NCI-H1048 (cell line): ENCODE results near the gene MT1B.
"Not testable (repeated sequence)": the region's sequence is repeated elsewhere in the genome, so short reads cannot be mapped to it uniquely, and the experiment has no call there.

Source experiments
- DNase-seq: peaks from one replicate; lab custom pipeline; 2025; lab: John Stamatoyannopoulos, UW

Gene MT1B

GRCh38 chr16:56667581-56668571 lies 16.2 kb downstream of the MT1B start, which contains the start of gene MT1G:
Gene MT1G, minus strand, starts transcription at chr16:56668065. Its CDS starts 72 bp downstream, at chr16:56667993.
- no peak for DNase-seq

DNA sequence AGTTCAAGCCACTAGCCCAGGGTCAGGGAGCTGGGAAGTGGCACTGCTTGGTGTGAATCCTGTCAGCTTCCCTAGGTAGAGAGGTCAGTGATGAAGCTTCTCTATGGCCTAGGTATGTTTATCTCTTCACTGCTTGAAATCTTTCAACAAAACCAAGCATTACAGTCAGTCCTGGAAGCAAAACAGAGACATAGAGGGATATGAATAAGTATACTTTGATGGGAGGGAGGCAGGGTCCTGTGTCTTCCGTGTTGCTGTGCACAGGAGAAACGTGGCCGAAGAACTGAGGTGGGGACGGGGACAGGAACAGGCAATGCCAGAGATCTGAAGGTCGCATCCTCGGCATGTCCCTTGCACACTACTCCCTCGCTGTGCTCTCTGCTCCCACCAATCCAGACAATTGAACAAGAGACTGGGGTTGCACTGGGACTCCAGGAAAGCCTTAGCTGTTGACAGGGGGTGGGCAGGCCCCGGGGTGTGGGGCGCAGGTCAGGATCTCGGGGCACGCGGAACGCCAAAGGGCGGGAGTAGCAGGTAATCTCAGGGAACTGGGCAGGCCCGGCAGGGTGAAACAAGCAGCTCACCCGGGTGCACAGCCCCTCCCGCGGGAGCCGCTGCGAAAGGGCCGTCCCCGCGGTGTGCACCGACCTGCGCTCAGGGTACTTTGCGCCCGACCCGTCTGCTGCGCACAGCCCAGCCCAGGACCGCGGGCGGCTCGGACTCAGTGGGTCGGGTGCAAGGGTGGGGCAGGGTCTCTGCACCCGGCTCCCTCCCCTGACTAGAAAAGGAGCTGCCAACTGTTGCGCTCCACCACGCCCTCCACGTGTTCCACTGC lies 17.5 kb downstream of the MT1B start, which contains the start of gene MT1H:
Gene MT1H, plus strand, starts transcription at position 810 of the 835 bp plus-strand sequence. CDS start 71 bp downstream, outside the sequence.
- DNase-seq, result no peak

GRCh38 chr16:56669840-56670619 lies 18.3 kb downstream of the MT1B start:
- no peak for DNase-seq

- DNase-seq, result no peak
Observed at GRCh38 chr16:56670620-56670934, 18.9 kb downstream of the MT1B start.

- DNase-seq, result not testable (repeated sequence)
Observed at GRCh38 chr16:56671691-56672090, 20.0 kb downstream of the MT1B start.

GRCh38 chr16:56672171-56672570 lies 20.5 kb downstream of the MT1B start:
- not testable (repeated sequence) for DNase-seq

GRCh38 chr16:56672761-56673536 lies 21.3 kb downstream of the MT1B start:
- DNase-seq, result no peak

- no peak for DNase-seq
Observed at GRCh38 chr16:56673921-56674320, 22.2 kb downstream of the MT1B start.

- not testable (repeated sequence) for DNase-seq
Observed at GRCh38 chr16:56674570-56674969, 22.9 kb downstream of the MT1B start.

GRCh38 chr16:56675685-56676210 lies 24.1 kb downstream of the MT1B start:
- DNase-seq, result no peak

DNA sequence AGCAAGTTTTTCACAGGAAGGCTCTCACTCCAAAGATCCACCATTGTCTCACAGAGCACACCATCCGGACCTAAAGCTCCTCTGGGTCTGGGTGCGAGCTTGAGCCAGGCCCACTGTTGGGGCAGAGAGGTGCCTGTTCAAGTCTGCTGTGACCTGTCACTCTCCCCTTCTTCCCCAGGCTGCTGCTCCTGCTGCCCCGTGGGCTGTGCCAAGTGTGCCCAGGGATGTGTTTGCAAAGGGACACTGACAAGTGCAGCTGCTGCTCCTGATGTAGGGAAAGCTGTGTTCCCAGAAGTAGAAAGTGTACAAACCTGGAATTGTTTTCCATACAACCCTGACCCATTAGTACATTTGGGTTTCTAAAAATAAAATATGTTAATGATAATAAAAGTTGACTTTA lies 25.8 kb downstream of the MT1B start:
- no peak for DNase-seq

DNA sequence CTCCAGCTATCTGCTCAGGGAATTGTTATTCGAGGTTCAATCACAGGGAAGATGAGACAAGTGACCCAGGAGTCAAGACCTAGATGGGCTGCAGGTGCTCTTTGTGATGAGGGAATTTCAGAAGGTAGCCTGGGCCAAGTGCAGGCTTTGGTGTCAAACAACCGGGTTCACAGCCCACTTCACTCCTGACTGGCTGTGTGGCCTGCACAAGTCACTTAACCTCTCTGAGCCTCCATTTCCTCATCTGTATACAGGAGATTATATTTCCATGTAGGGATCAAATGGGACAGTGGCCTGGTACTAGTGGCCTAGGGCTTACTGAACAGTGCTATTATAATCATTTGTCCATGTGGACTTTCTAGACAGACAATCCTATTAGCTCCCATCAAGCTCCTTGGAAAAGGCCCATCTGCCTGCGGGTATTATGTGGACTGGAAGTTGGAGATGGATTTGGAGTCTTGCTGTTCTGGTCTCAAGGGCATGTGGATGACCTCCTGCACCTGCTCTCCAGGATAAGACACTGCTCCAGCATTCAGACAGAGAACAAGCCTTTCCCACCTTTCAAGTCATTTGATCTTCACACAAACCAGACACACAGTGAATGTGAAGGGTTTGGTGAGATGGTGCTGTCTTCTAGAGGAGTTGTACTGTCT lies 27.5 kb downstream of the MT1B start:
- no peak for DNase-seq

GRCh38 chr16:56679818-56680217 lies 28.1 kb downstream of the MT1B start:
- DNase-seq, result no peak

DNA sequence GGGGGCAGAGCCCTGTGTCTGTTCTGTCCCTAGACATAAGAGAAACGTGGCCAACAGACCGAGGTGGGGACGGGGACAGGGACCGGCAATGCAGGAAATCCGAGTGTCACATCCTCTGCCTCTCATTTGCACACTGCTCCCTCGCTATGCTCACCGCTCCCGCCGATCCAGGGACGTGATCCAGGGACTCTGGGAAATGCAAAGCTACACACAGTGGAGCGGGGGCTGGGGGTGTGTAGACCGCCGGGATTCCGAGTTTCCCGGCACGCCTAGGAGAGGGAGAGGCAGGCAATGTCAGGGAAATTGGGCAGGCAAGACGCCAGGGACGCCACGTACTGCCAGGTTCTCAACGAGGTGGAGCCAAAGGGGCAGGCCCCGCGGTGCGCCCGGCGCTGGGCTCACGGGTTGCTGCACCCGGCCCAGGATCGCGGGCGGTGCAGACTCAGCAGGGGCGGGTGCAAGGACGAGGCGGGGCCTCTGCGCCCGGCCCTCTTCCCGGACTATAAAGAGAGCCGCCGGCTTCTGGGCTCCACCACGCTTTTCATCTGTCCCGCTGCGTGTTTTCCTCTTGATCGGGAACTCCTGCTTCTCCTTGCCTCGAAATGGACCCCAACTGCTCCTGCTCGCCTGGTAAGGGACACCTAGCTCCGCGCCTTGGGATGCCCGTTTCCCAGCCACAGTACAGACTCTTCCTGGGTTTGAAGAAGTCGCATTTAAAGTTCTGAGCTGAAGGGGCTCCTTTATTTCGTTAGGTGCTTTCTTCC lies 30.4 kb downstream of the MT1B start, which contains the start of gene MT1X:
Gene MT1X, plus strand, starts transcription at position 532 of the 764 bp plus-strand sequence. Its CDS starts 71 bp downstream, at position 603.
- DNase-seq, result peak; percentile 70

DNA sequence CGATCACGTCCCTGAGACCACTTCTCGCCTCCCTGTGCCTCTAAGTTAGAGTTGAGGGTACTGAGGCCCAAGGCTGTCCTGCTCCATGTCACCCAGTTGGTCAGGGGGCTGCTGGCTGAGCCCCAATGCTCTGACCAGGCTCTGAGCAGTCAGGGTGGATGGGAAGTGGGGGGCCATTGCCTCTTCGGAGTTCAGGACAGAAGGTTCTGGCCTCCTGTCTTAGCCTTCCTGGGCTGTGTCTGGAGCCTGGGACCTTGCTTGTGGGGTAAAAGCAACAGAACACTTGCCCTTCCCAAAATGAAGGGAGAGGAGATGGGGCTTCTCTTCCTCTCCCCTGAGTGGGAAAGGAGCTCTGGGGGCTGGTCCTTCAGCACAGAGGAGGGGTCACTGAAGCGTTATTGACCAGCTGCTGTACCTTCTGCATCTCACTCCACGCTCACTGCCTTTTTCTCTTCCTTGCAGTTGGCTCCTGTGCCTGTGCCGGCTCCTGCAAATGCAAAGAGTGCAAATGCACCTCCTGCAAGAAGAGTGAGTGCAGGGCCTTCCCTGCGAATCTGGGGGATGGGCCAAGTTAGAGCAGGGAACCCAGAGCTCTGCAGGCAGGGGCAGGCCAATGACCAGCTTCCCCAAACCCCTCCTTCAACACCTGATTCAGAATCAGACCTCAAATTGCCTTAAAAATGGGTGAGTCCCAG lies 31.2 kb downstream of the MT1B start:
- DNase-seq, result no peak

- no peak for DNase-seq
Observed at GRCh38 chr16:56683424-56684172, 31.9 kb downstream of the MT1B start.

DNA sequence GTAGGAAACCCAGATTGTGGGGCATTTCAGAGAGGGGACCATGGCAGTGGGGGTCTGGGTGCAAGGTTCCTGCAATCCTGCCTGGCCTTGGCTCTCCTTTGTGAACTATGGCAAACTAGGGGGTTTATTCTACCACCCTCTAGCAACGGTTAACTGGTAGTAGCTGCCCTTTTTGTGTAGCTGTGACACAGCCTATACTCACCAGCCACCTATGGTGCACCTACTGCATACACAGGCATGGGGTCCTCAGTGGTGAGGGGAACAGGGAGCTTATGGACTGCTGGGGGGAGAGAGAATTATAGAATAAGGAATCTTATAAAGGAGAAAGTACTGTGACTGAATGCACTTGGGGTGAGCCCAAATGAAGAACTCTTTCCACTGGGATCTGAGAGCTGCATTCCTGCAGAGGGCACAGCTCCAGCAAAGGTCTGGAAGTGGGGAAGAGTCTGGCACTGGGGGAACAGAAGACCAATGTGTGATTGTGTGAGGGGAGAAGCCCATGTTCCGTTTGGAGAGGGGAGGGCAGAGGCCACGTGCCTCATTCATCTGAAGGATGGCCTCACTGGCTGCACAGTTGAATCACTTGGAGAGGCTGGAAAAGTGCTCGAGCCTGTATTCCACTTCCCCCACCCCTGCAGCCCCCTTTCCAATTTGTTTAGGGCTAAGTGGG lies 32.7 kb downstream of the MT1B start:
- DNase-seq, result no peak
